Measurements from ENCODE around the gene SRGAP1.

GRCh38 chr12:64205542-64205941 is 361.0 kb downstream of the SRGAP1 start:
- TF ChIP-seq EZH2 (IDR thresholded peaks at IDR 0.05) (no peak), CTCF (IDR thresholded peaks at IDR 0.05) (no peak)
